ENCODE results near the gene DLK1. TPM values are rescaled to one million over a fixed set of nuclear protein-coding genes. Genes with fewer than 3 reads are reported as not detected.

Gene DLK1
- total and polyA plus RNA-seq, 2 of the 4 experiments (the other 2 are of a cell fraction), result under 0.01 to 0.07 TPM

DNA sequence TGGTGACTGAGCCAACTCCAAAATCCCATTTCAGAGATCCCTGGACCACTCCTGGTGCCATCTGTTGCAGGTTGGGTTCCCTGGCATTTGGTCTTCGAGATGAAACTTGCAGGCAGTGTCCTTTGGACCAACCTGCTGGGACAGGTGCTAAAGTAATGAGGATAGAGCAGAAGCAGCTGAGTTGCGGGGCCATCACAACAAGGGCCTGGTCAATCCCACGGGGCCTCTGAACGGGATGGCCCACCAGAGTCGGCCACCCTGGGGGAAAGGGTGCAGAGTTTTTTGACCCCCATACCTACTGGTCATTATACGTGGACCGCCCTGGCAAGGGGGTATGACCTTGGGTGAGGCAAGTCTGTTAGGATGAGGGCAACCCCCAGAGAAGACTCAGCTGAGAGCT lies 39.3 kb downstream of the DLK1 start:
- CTCF ChIA-PET, result no interaction called here
- Histone ChIP-seq H3K4me3 (ENCODE audit: insufficient read depth, low read depth, low read length) (no peak overlapping the region), H2AK5ac (ENCODE audit: low read depth, low read length) (no peak overlapping the region), H2BK15ac (ENCODE audit: low read depth, low read length) (no peak overlapping the region), H3K4ac (ENCODE audit: low read depth, low read length) (no peak overlapping the region), H4K5ac (ENCODE audit: low read depth, low read length) (no peak overlapping the region), H2AK9ac (replicated peaks; ENCODE audit: low read depth, low read length, poor library complexity) (no peak overlapping the region), H3K27me3 (ENCODE audit: control insufficient read depth, insufficient read depth, low read length) (peaks cover 41% of the 10 kb centered on the region), H3K4me2 (ENCODE audit: low read depth, low read length) (no peak overlapping the region), H2BK5ac (ENCODE audit: low read depth, low read length, poor library complexity, severe bottlenecking) (no peak overlapping the region), H2BK20ac (ENCODE audit: low read depth, low read length) (no peak overlapping the region), H4K91ac (ENCODE audit: insufficient read depth, low read depth, low read length) (no peak overlapping the region), H4K20me1 (ENCODE audit: insufficient read depth, low read length) (no peaks in the 10 kb centered on the region), H3K9me3 (ENCODE audit: control insufficient read depth, insufficient read depth, low read length) (peaks cover 4% of the 10 kb centered on the region; the same call in 1 of the 2 replicates), H3K23ac (ENCODE audit: low read depth, low read length) (no peak overlapping the region), H3K18ac (ENCODE audit: low read depth, low read length) (no peak overlapping the region), H3K9ac (ENCODE audit: low read depth, low read length) (no peak overlapping the region), H3K36me3 (ENCODE audit: control insufficient read depth, insufficient read depth, low read length) (no peaks in the 10 kb centered on the region), H3K9me1 (ENCODE audit: insufficient read depth, low read length) (peaks cover 3% of the 10 kb centered on the region; the same call in 1 of the 2 replicates), H3K79me1 (ENCODE audit: low read depth in 1 of 2, low read length in 2 of 2) (no peaks in the 10 kb centered on the region), H2AFZ (replicated peaks; ENCODE audit: low read length, poor library complexity) (no peak overlapping the region), H3K14ac (replicated peaks; ENCODE audit: low read depth, low read length) (no peak overlapping the region), H2BK120ac (ENCODE audit: low read depth, low read length) (no peak overlapping the region), H3K4me1 (ENCODE audit: control insufficient read depth, insufficient read depth, low read length) (peaks cover 6% of the 10 kb centered on the region), H3K56ac (ENCODE audit: extremely low read depth, insufficient read depth, low read length) (no peak overlapping the region), H3K27ac (ENCODE audit: insufficient read depth, low read length) (no peak overlapping the region), H4K8ac (ENCODE audit: low read depth in 2 of 2, low read length in 2 of 2) (no peak overlapping the region)
- ATAC-seq (ENCODE audit: low read depth) (no peak), DNase-seq (no peak)
- BruUV-seq (replicated peaks), result no TSS peak
- dilution Hi-C loops (cut with HindIII; ENCODE audit: low sequenced_read_pairs, unreplicated experiment), result no loop called here
- intact Hi-C loops (cut with micrococcal nuclease), result no loop called here
- TF ChIP-seq RCOR1 (IDR thresholded peaks at IDR 0.05; ENCODE audit: insufficient replicate concordance, low read length) (no peak), MAZ (IDR thresholded peaks at IDR 0.05; ENCODE audit: borderline replicate concordance, low read depth, low read length) (no peak), CHD1 (IDR thresholded peaks at IDR 0.05; ENCODE audit: low read depth, low read length) (no peak), NFE2L2 (IDR thresholded peaks at IDR 0.05; ENCODE audit: low read depth, low read length) (no peak), POLR2A (IDR thresholded peaks at IDR 0.05; ENCODE audit: low read depth, low read length) (no peak), RFX5 (IDR thresholded peaks at IDR 0.05; ENCODE audit: low read depth, low read length) (no peak), RAD21 (IDR thresholded peaks at IDR 0.05; ENCODE audit: low read length) (no peak), SMC3 (IDR thresholded peaks at IDR 0.05; ENCODE audit: low read depth, low read length) (no peak), MXI1 (IDR thresholded peaks at IDR 0.05; ENCODE audit: borderline replicate concordance, low read depth, low read length) (no peak)
- TF ChIP-seq, protein P1, sequence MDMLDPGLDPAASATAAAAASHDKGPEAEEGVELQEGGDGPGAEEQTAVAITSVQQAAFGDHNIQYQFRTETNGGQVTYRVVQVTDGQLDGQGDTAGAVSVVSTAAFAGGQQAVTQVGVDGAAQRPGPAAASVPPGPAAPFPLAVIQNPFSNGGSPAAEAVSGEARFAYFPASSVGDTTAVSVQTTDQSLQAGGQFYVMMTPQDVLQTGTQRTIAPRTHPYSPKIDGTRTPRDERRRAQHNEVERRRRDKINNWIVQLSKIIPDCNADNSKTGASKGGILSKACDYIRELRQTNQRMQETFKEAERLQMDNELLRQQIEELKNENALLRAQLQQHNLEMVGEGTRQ (IDR thresholded peaks at IDR 0.05; ENCODE audit: low read depth, low read length), result no peak
- TF ChIP-seq, protein P2, sequence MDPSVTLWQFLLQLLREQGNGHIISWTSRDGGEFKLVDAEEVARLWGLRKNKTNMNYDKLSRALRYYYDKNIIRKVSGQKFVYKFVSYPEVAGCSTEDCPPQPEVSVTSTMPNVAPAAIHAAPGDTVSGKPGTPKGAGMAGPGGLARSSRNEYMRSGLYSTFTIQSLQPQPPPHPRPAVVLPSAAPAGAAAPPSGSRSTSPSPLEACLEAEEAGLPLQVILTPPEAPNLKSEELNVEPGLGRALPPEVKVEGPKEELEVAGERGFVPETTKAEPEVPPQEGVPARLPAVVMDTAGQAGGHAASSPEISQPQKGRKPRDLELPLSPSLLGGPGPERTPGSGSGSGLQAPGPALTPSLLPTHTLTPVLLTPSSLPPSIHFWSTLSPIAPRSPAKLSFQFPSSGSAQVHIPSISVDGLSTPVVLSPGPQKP (IDR thresholded peaks at IDR 0.05; ENCODE audit: borderline replicate concordance, low read depth, low read length), result no peak
- POLR2A ChIA-PET (ENCODE audit: unreplicated experiment), result no interaction called here
- no CpG with 5 or more reads among the region's 7 CpGs for WGBS, 2 experiments (ENCODE audit: extremely low coverage in 2 of 2, insufficient read length in 1 of 2)
- in situ Hi-C loops (cut with MboI; ENCODE audit: low sequenced_read_pairs), result no loop called here
